ENCODE measurements around the gene ANKRD10.

GRCh38 chr13:110860983-110861382, 53.9 kb downstream of the ANKRD10 start:
- TF ChIP-seq CTCF (IDR thresholded peaks at IDR 0.05; ENCODE audit: insufficient read depth, low read length), result no peak
- TF ChIP-seq GABPA (IDR thresholded peaks at IDR 0.05; ENCODE audit: low read depth), result no peak
- no peak for TF ChIP-seq POLR2AphosphoS5 (IDR thresholded peaks at IDR 0.05; ENCODE audit: low read depth)
- TF ChIP-seq SPI1 (IDR thresholded peaks at IDR 0.05; ENCODE audit: borderline replicate concordance, low read depth), result no peak
- TF ChIP-seq, protein P1, sequence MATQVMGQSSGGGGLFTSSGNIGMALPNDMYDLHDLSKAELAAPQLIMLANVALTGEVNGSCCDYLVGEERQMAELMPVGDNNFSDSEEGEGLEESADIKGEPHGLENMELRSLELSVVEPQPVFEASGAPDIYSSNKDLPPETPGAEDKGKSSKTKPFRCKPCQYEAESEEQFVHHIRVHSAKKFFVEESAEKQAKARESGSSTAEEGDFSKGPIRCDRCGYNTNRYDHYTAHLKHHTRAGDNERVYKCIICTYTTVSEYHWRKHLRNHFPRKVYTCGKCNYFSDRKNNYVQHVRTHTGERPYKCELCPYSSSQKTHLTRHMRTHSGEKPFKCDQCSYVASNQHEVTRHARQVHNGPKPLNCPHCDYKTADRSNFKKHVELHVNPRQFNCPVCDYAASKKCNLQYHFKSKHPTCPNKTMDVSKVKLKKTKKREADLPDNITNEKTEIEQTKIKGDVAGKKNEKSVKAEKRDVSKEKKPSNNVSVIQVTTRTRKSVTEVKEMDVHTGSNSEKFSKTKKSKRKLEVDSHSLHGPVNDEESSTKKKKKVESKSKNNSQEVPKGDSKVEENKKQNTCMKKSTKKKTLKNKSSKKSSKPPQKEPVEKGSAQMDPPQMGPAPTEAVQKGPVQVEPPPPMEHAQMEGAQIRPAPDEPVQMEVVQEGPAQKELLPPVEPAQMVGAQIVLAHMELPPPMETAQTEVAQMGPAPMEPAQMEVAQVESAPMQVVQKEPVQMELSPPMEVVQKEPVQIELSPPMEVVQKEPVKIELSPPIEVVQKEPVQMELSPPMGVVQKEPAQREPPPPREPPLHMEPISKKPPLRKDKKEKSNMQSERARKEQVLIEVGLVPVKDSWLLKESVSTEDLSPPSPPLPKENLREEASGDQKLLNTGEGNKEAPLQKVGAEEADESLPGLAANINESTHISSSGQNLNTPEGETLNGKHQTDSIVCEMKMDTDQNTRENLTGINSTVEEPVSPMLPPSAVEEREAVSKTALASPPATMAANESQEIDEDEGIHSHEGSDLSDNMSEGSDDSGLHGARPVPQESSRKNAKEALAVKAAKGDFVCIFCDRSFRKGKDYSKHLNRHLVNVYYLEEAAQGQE (IDR thresholded peaks at IDR 0.05; ENCODE audit: insufficient replicate concordance, low read depth), result no peak

Measured in HL-60 (cell line).